Measurements from ENCODE around the gene GLI3. TPM values are rescaled to one million over a fixed set of nuclear protein-coding genes. Genes with fewer than 3 reads are reported as not detected.

GLI3 gene
- total and polyA plus RNA-seq, 3 experiments from 2014 or later: 0.16 to 0.46 (median 0.44) TPM

GRCh38 chr7:42137941-42138340 is 99.1 kb downstream of the GLI3 start:
- ChIA-PET POLR2A (no interaction called here), CTCF (no interaction called here)
- H3K9me3 ChIP-seq (ENCODE audit: low read length): no peaks in the 10 kb centered on the region
- H3K4me3 Mint-ChIP-seq: no peak overlapping the region
- H3K9me3 Mint-ChIP-seq: peaks cover 0 to 4% (median 2%) of the 10 kb centered on the region in 5 donors
- no peaks in the 10 kb centered on the region for H3K4me1 Mint-ChIP-seq
- no peak overlapping the region for H3K27ac Mint-ChIP-seq
- peaks cover 0 to 3% of the 10 kb centered on the region in 2 donors for H3K27me3 Mint-ChIP-seq
- DNase-seq: no peak
- no peaks in the 10 kb centered on the region for H3K4me1 ChIP-seq (ENCODE audit: insufficient read depth, low read length)
- H3K27ac ChIP-seq (ENCODE audit: low read depth, low read length): no peak overlapping the region
- no peak overlapping the region for H3K4me3 ChIP-seq (ENCODE audit: low read length)
- no peaks in the 10 kb centered on the region for H3K36me3 Mint-ChIP-seq
- no peaks in the 10 kb centered on the region for H3K36me3 ChIP-seq (ENCODE audit: insufficient read depth, low read length)
- no peaks in the 10 kb centered on the region for H3K27me3 ChIP-seq (ENCODE audit: insufficient read depth, low read length, poor library complexity, severe bottlenecking)

- no peaks in the 10 kb centered on the region for H3K36me3 Mint-ChIP-seq
- H3K4me1 Mint-ChIP-seq: no peaks in the 10 kb centered on the region
- H3K4me1 ChIP-seq (ENCODE audit: insufficient read depth, low read length): no peaks in the 10 kb centered on the region
- POLR2A ChIA-PET: no interaction called here
- peaks cover 0 to 3% of the 10 kb centered on the region in 2 donors for H3K27me3 Mint-ChIP-seq
- H3K9me3 ChIP-seq (ENCODE audit: low read length): no peaks in the 10 kb centered on the region
- H3K27me3 ChIP-seq (ENCODE audit: insufficient read depth, low read length, poor library complexity, severe bottlenecking): no peaks in the 10 kb centered on the region
- H3K36me3 ChIP-seq (ENCODE audit: insufficient read depth, low read length): no peaks in the 10 kb centered on the region
- H3K4me3 Mint-ChIP-seq: no peak overlapping the region
- H3K27ac ChIP-seq (ENCODE audit: low read depth, low read length): no peak overlapping the region
- no peak for DNase-seq
- CTCF ChIA-PET: no interaction called here
- H3K27ac Mint-ChIP-seq: no peak overlapping the region
- H3K4me3 ChIP-seq (ENCODE audit: low read length): no peak overlapping the region
- peaks cover 0 to 4% (median 2%) of the 10 kb centered on the region in 5 donors for H3K9me3 Mint-ChIP-seq
Observed at GRCh38 chr7:42137431-42137830, 99.6 kb downstream of the GLI3 start.

- no peaks in the 10 kb centered on the region for H3K36me3 ChIP-seq (ENCODE audit: insufficient read depth, low read length)
- Mint-ChIP-seq H3K27me3 (peaks cover 0 to 3% of the 10 kb centered on the region in 2 donors), H3K4me1 (no peaks in the 10 kb centered on the region), H3K36me3 (no peaks in the 10 kb centered on the region), H3K4me3 (no peak overlapping the region), H3K9me3 (peaks cover 0 to 3% (median 2%) of the 10 kb centered on the region in 5 donors), H3K27ac (peak overlapping the region in 1 of 8 donors; percentile 34)
- H3K27me3 ChIP-seq (ENCODE audit: insufficient read depth, low read length, poor library complexity, severe bottlenecking): no peaks in the 10 kb centered on the region
- no peaks in the 10 kb centered on the region for H3K9me3 ChIP-seq (ENCODE audit: low read length)
- no peak for DNase-seq
- no peak overlapping the region for H3K4me3 ChIP-seq (ENCODE audit: low read length)
- H3K27ac ChIP-seq (ENCODE audit: low read depth, low read length): no peak overlapping the region
- CTCF ChIA-PET: no interaction called here
- POLR2A ChIA-PET: no interaction called here
- H3K4me1 ChIP-seq (ENCODE audit: insufficient read depth, low read length): no peaks in the 10 kb centered on the region
Observed at GRCh38 chr7:42135728-42136127, 101.3 kb downstream of the GLI3 start.

- no peak overlapping the region for H3K27ac ChIP-seq (ENCODE audit: low read depth, low read length)
- no peaks in the 10 kb centered on the region for H3K9me3 ChIP-seq (ENCODE audit: low read length)
- Mint-ChIP-seq H3K9me3 (peaks cover 0 to 6% (median 0%) of the 10 kb centered on the region in 5 donors), H3K4me3 (no peak overlapping the region), H3K4me1 (no peaks in the 10 kb centered on the region), H3K27me3 (peaks cover 0 to 5% of the 10 kb centered on the region in 2 donors), H3K27ac (no peak overlapping the region), H3K36me3 (no peaks in the 10 kb centered on the region)
- H3K4me3 ChIP-seq (ENCODE audit: low read length): no peak overlapping the region
- no peaks in the 10 kb centered on the region for H3K27me3 ChIP-seq (ENCODE audit: insufficient read depth, low read length, poor library complexity, severe bottlenecking)
- DNase-seq: no peak
- no peaks in the 10 kb centered on the region for H3K36me3 ChIP-seq (ENCODE audit: insufficient read depth, low read length)
- ChIA-PET CTCF (no interaction called here), POLR2A (no interaction called here)
- H3K4me1 ChIP-seq (ENCODE audit: insufficient read depth, low read length): no peaks in the 10 kb centered on the region
Observed at GRCh38 chr7:42134276-42134876, 102.6 kb downstream of the GLI3 start.

- H3K36me3 Mint-ChIP-seq: no peaks in the 10 kb centered on the region
- no peaks in the 10 kb centered on the region for H3K4me1 Mint-ChIP-seq
- no peak overlapping the region for H3K4me3 Mint-ChIP-seq
- peaks cover 0 to 3% (median 0%) of the 10 kb centered on the region in 5 donors for H3K9me3 Mint-ChIP-seq
- DNase-seq: no peak
- Histone ChIP-seq H3K27me3 (ENCODE audit: insufficient read depth, low read length, poor library complexity, severe bottlenecking) (no peaks in the 10 kb centered on the region), H3K4me3 (ENCODE audit: low read length) (no peak overlapping the region), H3K27ac (ENCODE audit: low read depth, low read length) (no peak overlapping the region), H3K4me1 (ENCODE audit: insufficient read depth, low read length) (no peaks in the 10 kb centered on the region), H3K9me3 (ENCODE audit: low read length) (no peaks in the 10 kb centered on the region), H3K36me3 (ENCODE audit: insufficient read depth, low read length) (no peaks in the 10 kb centered on the region)
- H3K27ac Mint-ChIP-seq: no peak overlapping the region
- CTCF ChIA-PET: no interaction called here
- POLR2A ChIA-PET: no interaction called here
- H3K27me3 Mint-ChIP-seq: peaks cover 0 to 5% of the 10 kb centered on the region in 2 donors
Observed at GRCh38 chr7:42133321-42133720, 103.7 kb downstream of the GLI3 start.

GRCh38 chr7:42128703-42129102 is 108.3 kb downstream of the GLI3 start:
- no peaks in the 10 kb centered on the region for H3K36me3 Mint-ChIP-seq
- H3K27ac Mint-ChIP-seq: no peak overlapping the region
- no peak for DNase-seq
- no peak overlapping the region for H3K4me3 ChIP-seq (ENCODE audit: low read length)
- H3K27me3 Mint-ChIP-seq: peaks cover 0 to 3% of the 10 kb centered on the region in 2 donors
- H3K27ac ChIP-seq (ENCODE audit: low read depth, low read length): no peak overlapping the region
- POLR2A ChIA-PET: no interaction called here
- H3K4me3 Mint-ChIP-seq: no peak overlapping the region
- H3K9me3 Mint-ChIP-seq: peaks cover 0 to 3% (median 0%) of the 10 kb centered on the region in 5 donors
- H3K4me1 ChIP-seq (ENCODE audit: insufficient read depth, low read length): no peaks in the 10 kb centered on the region
- no peaks in the 10 kb centered on the region for H3K4me1 Mint-ChIP-seq
- no peaks in the 10 kb centered on the region for H3K36me3 ChIP-seq (ENCODE audit: insufficient read depth, low read length)
- no peaks in the 10 kb centered on the region for H3K27me3 ChIP-seq (ENCODE audit: insufficient read depth, low read length, poor library complexity, severe bottlenecking)
- no peaks in the 10 kb centered on the region for H3K9me3 ChIP-seq (ENCODE audit: low read length)
- CTCF ChIA-PET: no interaction called here

- H3K9me3 ChIP-seq (ENCODE audit: low read length): no peaks in the 10 kb centered on the region
- H3K27me3 ChIP-seq (ENCODE audit: insufficient read depth, low read length, poor library complexity, severe bottlenecking): no peaks in the 10 kb centered on the region
- H3K4me3 Mint-ChIP-seq: no peak overlapping the region
- no peaks in the 10 kb centered on the region for H3K4me1 ChIP-seq (ENCODE audit: insufficient read depth, low read length)
- no peaks in the 10 kb centered on the region for H3K4me1 Mint-ChIP-seq
- peaks cover 0 to 4% (median 2%) of the 10 kb centered on the region in 5 donors for H3K9me3 Mint-ChIP-seq
- no peak overlapping the region for H3K27ac Mint-ChIP-seq
- H3K27me3 Mint-ChIP-seq: peaks cover 0 to 3% of the 10 kb centered on the region in 2 donors
- ChIA-PET POLR2A (no interaction called here), CTCF (no interaction called here)
- DNase-seq: no peak
- no peaks in the 10 kb centered on the region for H3K36me3 Mint-ChIP-seq
- no peak overlapping the region for H3K4me3 ChIP-seq (ENCODE audit: low read length)
- H3K27ac ChIP-seq (ENCODE audit: low read depth, low read length): no peak overlapping the region
- H3K36me3 ChIP-seq (ENCODE audit: insufficient read depth, low read length): no peaks in the 10 kb centered on the region
Observed at GRCh38 chr7:42127232-42127622, 109.8 kb downstream of the GLI3 start.

GRCh38 chr7:42126475-42127231 is 110.4 kb downstream of the GLI3 start:
- Mint-ChIP-seq H3K9me3 (peaks cover 0 to 4% (median 2%) of the 10 kb centered on the region in 5 donors), H3K4me3 (no peak overlapping the region), H3K27ac (no peak overlapping the region), H3K36me3 (no peaks in the 10 kb centered on the region), H3K27me3 (peaks cover 0 to 3% of the 10 kb centered on the region in 2 donors), H3K4me1 (no peaks in the 10 kb centered on the region)
- Histone ChIP-seq H3K4me1 (ENCODE audit: insufficient read depth, low read length) (no peaks in the 10 kb centered on the region), H3K27ac (ENCODE audit: low read depth, low read length) (no peak overlapping the region), H3K36me3 (ENCODE audit: insufficient read depth, low read length) (no peaks in the 10 kb centered on the region), H3K9me3 (ENCODE audit: low read length) (no peaks in the 10 kb centered on the region), H3K27me3 (ENCODE audit: insufficient read depth, low read length, poor library complexity, severe bottlenecking) (no peaks in the 10 kb centered on the region), H3K4me3 (ENCODE audit: low read length) (no peak overlapping the region)
- POLR2A ChIA-PET: no interaction called here
- no peak for DNase-seq
- CTCF ChIA-PET: no interaction called here

All from CD8-positive, alpha-beta memory T cell (primary cell).